Stimulated activated memory B cell treated with anti-CD40 and anti-IgM and Interleukin-4, amounts not matched to agents 10 μg/mL and 1 μg/mL and 100 μg/mL, for 72 hours (primary cell): ENCODE measurements around the gene SQOR.
A peak's percentile ranks its signal among the peaks of the same experiment; 100 is the strongest.

Experiments
- ATAC-seq: fragments of 150-1000 bp; cut with Tn5 transposase; 2 replicates; pipeline ENCODE4 v1.10.0; 2021
- H3K27ac Mint-ChIP-seq: one replicate; pipeline ENCODE4 v1.8.0; 2022; ENCODE audit warnings: mild to moderate bottlenecking, mixed read lengths
- H3K27me3 Mint-ChIP-seq: one replicate; pipeline ENCODE4 v1.8.0; 2022; ENCODE audit warnings: mixed read lengths
- H3K36me3 Mint-ChIP-seq: one replicate; pipeline ENCODE4 v1.8.0; 2022; ENCODE audit warnings: mixed read lengths
- H3K4me1 Mint-ChIP-seq: one replicate; pipeline ENCODE4 v1.8.0; 2022; ENCODE audit warnings: mixed read lengths
- H3K4me3 Mint-ChIP-seq: one replicate; pipeline ENCODE4 v1.8.0; 2022; ENCODE audit warnings: mild to moderate bottlenecking, moderate library complexity, mixed read lengths
- H3K9me3 Mint-ChIP-seq: one replicate; pipeline ENCODE4 v1.8.0; 2022; ENCODE audit warnings: mixed read lengths

Gene SQOR

GRCh38 chr15:45666119-45666875 is 31.5 kb downstream of the SQOR start:
- Mint-ChIP-seq H3K4me3 (no peak overlapping the region), H3K36me3 (peaks cover 72% of the 10 kb centered on the region), H3K9me3 (no peaks in the 10 kb centered on the region), H3K4me1 (no peaks in the 10 kb centered on the region), H3K27ac (no peak overlapping the region), H3K27me3 (no peaks in the 10 kb centered on the region)
- no peak for ATAC-seq

- Mint-ChIP-seq H3K36me3 (peaks cover 72% of the 10 kb centered on the region), H3K4me1 (no peaks in the 10 kb centered on the region), H3K9me3 (no peaks in the 10 kb centered on the region), H3K4me3 (no peak overlapping the region), H3K27me3 (no peaks in the 10 kb centered on the region), H3K27ac (no peak overlapping the region)
- no peak for ATAC-seq
Observed at GRCh38 chr15:45667002-45667401, 32.2 kb downstream of the SQOR start.

GRCh38 chr15:45668386-45668785 is 33.6 kb downstream of the SQOR start:
- H3K36me3 Mint-ChIP-seq, result peaks cover 65% of the 10 kb centered on the region
- ATAC-seq, result no peak
- no peaks in the 10 kb centered on the region for H3K4me1 Mint-ChIP-seq
- no peak overlapping the region for H3K4me3 Mint-ChIP-seq
- no peaks in the 10 kb centered on the region for H3K9me3 Mint-ChIP-seq
- H3K27me3 Mint-ChIP-seq, result no peaks in the 10 kb centered on the region
- H3K27ac Mint-ChIP-seq, result no peak overlapping the region

- H3K4me1 Mint-ChIP-seq, result no peaks in the 10 kb centered on the region
- no peak overlapping the region for H3K27ac Mint-ChIP-seq
- no peak overlapping the region for H3K4me3 Mint-ChIP-seq
- H3K27me3 Mint-ChIP-seq, result no peaks in the 10 kb centered on the region
- no peaks in the 10 kb centered on the region for H3K9me3 Mint-ChIP-seq
- ATAC-seq, result no peak
- H3K36me3 Mint-ChIP-seq, result peaks cover 58% of the 10 kb centered on the region
Observed at GRCh38 chr15:45669422-45669821, 34.6 kb downstream of the SQOR start.

- H3K9me3 Mint-ChIP-seq, result no peaks in the 10 kb centered on the region
- H3K36me3 Mint-ChIP-seq, result peaks cover 58% of the 10 kb centered on the region
- H3K4me3 Mint-ChIP-seq, result no peak overlapping the region
- H3K4me1 Mint-ChIP-seq, result no peaks in the 10 kb centered on the region
- ATAC-seq, result no peak
- H3K27ac Mint-ChIP-seq, result no peak overlapping the region
- no peaks in the 10 kb centered on the region for H3K27me3 Mint-ChIP-seq
Observed at GRCh38 chr15:45670091-45670490, 35.3 kb downstream of the SQOR start.

- ATAC-seq, result no peak
- H3K4me3 Mint-ChIP-seq, result no peak overlapping the region
- H3K4me1 Mint-ChIP-seq, result no peaks in the 10 kb centered on the region
- H3K36me3 Mint-ChIP-seq, result peaks cover 60% of the 10 kb centered on the region
- H3K27me3 Mint-ChIP-seq, result no peaks in the 10 kb centered on the region
- no peak overlapping the region for H3K27ac Mint-ChIP-seq
- no peaks in the 10 kb centered on the region for H3K9me3 Mint-ChIP-seq
Observed at GRCh38 chr15:45670511-45670910, 35.7 kb downstream of the SQOR start.

- H3K27ac Mint-ChIP-seq, result no peak overlapping the region
- no peaks in the 10 kb centered on the region for H3K27me3 Mint-ChIP-seq
- no peak for ATAC-seq
- no peak overlapping the region for H3K4me3 Mint-ChIP-seq
- H3K36me3 Mint-ChIP-seq, result peaks cover 69% of the 10 kb centered on the region
- H3K9me3 Mint-ChIP-seq, result no peaks in the 10 kb centered on the region
- H3K4me1 Mint-ChIP-seq, result no peaks in the 10 kb centered on the region
Observed at GRCh38 chr15:45674677-45675076, 39.8 kb downstream of the SQOR start.

- H3K36me3 Mint-ChIP-seq, result peaks cover 60% of the 10 kb centered on the region
- ATAC-seq, result no peak
- no peak overlapping the region for H3K4me3 Mint-ChIP-seq
- H3K4me1 Mint-ChIP-seq, result no peaks in the 10 kb centered on the region
- no peaks in the 10 kb centered on the region for H3K9me3 Mint-ChIP-seq
- no peak overlapping the region for H3K27ac Mint-ChIP-seq
- H3K27me3 Mint-ChIP-seq, result no peaks in the 10 kb centered on the region
Observed at GRCh38 chr15:45677797-45678196, 43.0 kb downstream of the SQOR start.

- no peaks in the 10 kb centered on the region for H3K27me3 Mint-ChIP-seq
- no peaks in the 10 kb centered on the region for H3K9me3 Mint-ChIP-seq
- no peak for ATAC-seq
- H3K27ac Mint-ChIP-seq, result no peak overlapping the region
- no peaks in the 10 kb centered on the region for H3K4me1 Mint-ChIP-seq
- no peak overlapping the region for H3K4me3 Mint-ChIP-seq
- peaks cover 60% of the 10 kb centered on the region for H3K36me3 Mint-ChIP-seq
Observed at GRCh38 chr15:45678459-45679178, 43.8 kb downstream of the SQOR start.

- no peak for ATAC-seq
- no peak overlapping the region for H3K27ac Mint-ChIP-seq
- H3K4me3 Mint-ChIP-seq, result no peak overlapping the region
- H3K27me3 Mint-ChIP-seq, result no peaks in the 10 kb centered on the region
- H3K9me3 Mint-ChIP-seq, result no peaks in the 10 kb centered on the region
- no peaks in the 10 kb centered on the region for H3K4me1 Mint-ChIP-seq
- H3K36me3 Mint-ChIP-seq, result peaks cover 61% of the 10 kb centered on the region
Observed at GRCh38 chr15:45684533-45684932, 49.7 kb downstream of the SQOR start.

GRCh38 chr15:45689616-45690015 is 54.8 kb downstream of the SQOR start:
- Mint-ChIP-seq H3K4me3 (no peak overlapping the region), H3K36me3 (peaks cover 84% of the 10 kb centered on the region)

GRCh38 chr15:45690581-45691260 is 55.9 kb downstream of the SQOR start:
- H3K4me1 Mint-ChIP-seq, result no peaks in the 10 kb centered on the region
- peaks cover 79% of the 10 kb centered on the region for H3K36me3 Mint-ChIP-seq
- H3K4me3 Mint-ChIP-seq, result no peak overlapping the region
- no peaks in the 10 kb centered on the region for H3K9me3 Mint-ChIP-seq
- no peaks in the 10 kb centered on the region for H3K27me3 Mint-ChIP-seq
- ATAC-seq, result no peak
- H3K27ac Mint-ChIP-seq, result no peak overlapping the region

More at GRCh38 chr15:45689616-45690015, 54.8 kb downstream of the SQOR start:
- no peaks in the 10 kb centered on the region for H3K4me1 Mint-ChIP-seq
- no peak overlapping the region for H3K27ac Mint-ChIP-seq
- no peaks in the 10 kb centered on the region for H3K9me3 Mint-ChIP-seq
- H3K27me3 Mint-ChIP-seq, result no peaks in the 10 kb centered on the region
- ATAC-seq, result no peak

- Mint-ChIP-seq H3K4me1 (peaks cover 14% of the 10 kb centered on the region), H3K27ac (no peak overlapping the region)
Observed at GRCh38 chr15:45701108-45701507, 66.3 kb downstream of the SQOR start.

GRCh38 chr15:45702041-45702440 is 67.2 kb downstream of the SQOR start:
- no peak for ATAC-seq
- peaks cover 13% of the 10 kb centered on the region for H3K27me3 Mint-ChIP-seq
- H3K36me3 Mint-ChIP-seq, result peaks cover 18% of the 10 kb centered on the region

More at GRCh38 chr15:45701108-45701507, 66.3 kb downstream of the SQOR start:
- Mint-ChIP-seq H3K4me3 (no peak overlapping the region), H3K9me3 (no peaks in the 10 kb centered on the region), H3K27me3 (peaks cover 13% of the 10 kb centered on the region), H3K36me3 (peaks cover 21% of the 10 kb centered on the region)
- ATAC-seq, result no peak

GRCh38 chr15:45703670-45704328 is 69.0 kb downstream of the SQOR start:
- Mint-ChIP-seq H3K4me3 (peak overlapping the region; percentile 60), H3K4me1 (peaks cover 14% of the 10 kb centered on the region), H3K27me3 (peaks cover 13% of the 10 kb centered on the region), H3K9me3 (no peaks in the 10 kb centered on the region), H3K36me3 (peaks cover 9% of the 10 kb centered on the region), H3K27ac (no peak overlapping the region)
- ATAC-seq, result no peak

More at GRCh38 chr15:45702041-45702440, 67.2 kb downstream of the SQOR start:
- H3K27ac Mint-ChIP-seq, result no peak overlapping the region
- H3K9me3 Mint-ChIP-seq, result no peaks in the 10 kb centered on the region
- no peak overlapping the region for H3K4me3 Mint-ChIP-seq
- H3K4me1 Mint-ChIP-seq, result peaks cover 14% of the 10 kb centered on the region
